Muscle of leg (tissue), 11 donors: ENCODE results near the gene TMC5. TPM values are rescaled to one million over a fixed set of nuclear protein-coding genes. Genes with fewer than 3 reads are reported as not detected.

Experiments used
- DNase-seq: peaks from one replicate; pipeline ENCODE4 v3.0.0; 2013
- H3K27ac ChIP-seq: one replicate; pipeline ENCODE4 v1.5.1; 2013; ENCODE audit warnings: mild to moderate bottlenecking, low read length, control low read depth
- H3K27me3 ChIP-seq: one replicate; pipeline ENCODE4 v1.6.1; 2013; ENCODE audit warnings: low read length; ENCODE audit not compliant: control insufficient read depth, insufficient read depth
- H3K36me3 ChIP-seq: one replicate; pipeline ENCODE4 v1.6.1; 2013; ENCODE audit warnings: low read length; ENCODE audit not compliant: control insufficient read depth, insufficient read depth
- H3K4me1 ChIP-seq: one replicate; pipeline ENCODE4 v1.6.1; 2013; ENCODE audit warnings: low read length; ENCODE audit not compliant: control insufficient read depth, insufficient read depth
- H3K4me3 ChIP-seq: one replicate; pipeline ENCODE4 v1.5.1; 2013; ENCODE audit warnings: low read length, control low read depth
- H3K9me3 ChIP-seq: replicated peaks from 2 replicates; pipeline ENCODE4 v1.6.1; 2013; ENCODE audit warnings: low read depth, low read length; ENCODE audit not compliant: control insufficient read depth
- WGBS: methylation state at CpG from one replicate; pipeline ENCODE4 v1.1.5; 2013; ENCODE audit warnings: missing lambda C conversion rate; ENCODE audit not compliant: insufficient coverage; 5-methylcytosine and 5-hydroxymethylcytosine counted together
- polyA plus RNA-seq, 8 donors: library from polyadenylated mRNA; unstranded; fragments of 120-200 nt; gene quantifications; one replicate each; pipeline versions ENCODE4 v1.2.1 to v1.2.3, GENCODE V29; 2013; ENCODE audit warnings: inconsistent platforms in 1 of 8, low replicate concordance in 1 of 8; ENCODE audit not compliant: insufficient read length in 8 of 8, insufficient read depth in 1 of 8
- total RNA-seq: library from RNA; stranded (reverse); fragments of 120-200 nt; gene quantifications from one replicate; pipeline ENCODE4 v1.2.4, GENCODE V29; 2013

Gene TMC5
- total and polyA plus RNA-seq, 9 donors = 0.04 to 4.2 (median 0.29) TPM; not detected in 1

- Histone ChIP-seq H3K36me3 (no peaks in the 10 kb centered on the region), H3K9me3 (no peaks in the 10 kb centered on the region), H3K4me3 (no peak overlapping the region), H3K4me1 (no peaks in the 10 kb centered on the region), H3K27ac (no peak overlapping the region), H3K27me3 (peaks cover 2% of the 10 kb centered on the region)
- DNase-seq = no peak
- WGBS = 94% methylated on average over 7 of the region's 8 CpGs
Measured at GRCh38 chr16:19424478-19424877, 6.8 kb downstream of the TMC5 start.

GRCh38 chr16:19430345-19430744 is 12.7 kb downstream of the TMC5 start:
- Histone ChIP-seq H3K27me3 (peaks cover 2% of the 10 kb centered on the region), H3K36me3 (no peaks in the 10 kb centered on the region), H3K27ac (no peak overlapping the region), H3K9me3 (no peaks in the 10 kb centered on the region), H3K4me1 (no peaks in the 10 kb centered on the region), H3K4me3 (no peak overlapping the region)
- DNase-seq = no peak
- WGBS = 100% methylated on average over 1 of the region's 3 CpGs

GRCh38 chr16:19431636-19432340 is 14.1 kb downstream of the TMC5 start:
- H3K27ac ChIP-seq = no peak overlapping the region
- no peaks in the 10 kb centered on the region for H3K9me3 ChIP-seq
- no peaks in the 10 kb centered on the region for H3K4me1 ChIP-seq
- DNase-seq = no peak
- H3K27me3 ChIP-seq = no peaks in the 10 kb centered on the region
- WGBS = no CpG with 5 or more reads among the region's 6 CpGs
- no peaks in the 10 kb centered on the region for H3K36me3 ChIP-seq
- no peak overlapping the region for H3K4me3 ChIP-seq

GRCh38 chr16:19432429-19432828 is 14.7 kb downstream of the TMC5 start:
- no peaks in the 10 kb centered on the region for H3K4me1 ChIP-seq
- no peak overlapping the region for H3K4me3 ChIP-seq
- no peak overlapping the region for H3K27ac ChIP-seq
- H3K9me3 ChIP-seq = no peaks in the 10 kb centered on the region
- no peaks in the 10 kb centered on the region for H3K27me3 ChIP-seq
- H3K36me3 ChIP-seq = no peaks in the 10 kb centered on the region
- DNase-seq = no peak

GRCh38 chr16:19434584-19434983 is 16.9 kb downstream of the TMC5 start:
- no CpG with 5 or more reads among the region's 1 CpG for WGBS
- H3K4me1 ChIP-seq = no peaks in the 10 kb centered on the region
- no peak overlapping the region for H3K27ac ChIP-seq
- DNase-seq = no peak
- H3K4me3 ChIP-seq = no peak overlapping the region
- no peaks in the 10 kb centered on the region for H3K27me3 ChIP-seq
- no peaks in the 10 kb centered on the region for H3K9me3 ChIP-seq
- no peaks in the 10 kb centered on the region for H3K36me3 ChIP-seq

GRCh38 chr16:19436540-19436939 is 18.9 kb downstream of the TMC5 start:
- H3K27me3 ChIP-seq = no peaks in the 10 kb centered on the region
- no peaks in the 10 kb centered on the region for H3K4me1 ChIP-seq
- H3K9me3 ChIP-seq = no peaks in the 10 kb centered on the region
- 63% methylated on average over 1 of the region's 1 CpG for WGBS
- no peaks in the 10 kb centered on the region for H3K36me3 ChIP-seq
- no peak overlapping the region for H3K27ac ChIP-seq
- H3K4me3 ChIP-seq = no peak overlapping the region
- DNase-seq = no peak

GRCh38 chr16:19437280-19437679 is 19.6 kb downstream of the TMC5 start:
- H3K9me3 ChIP-seq = no peaks in the 10 kb centered on the region
- H3K27me3 ChIP-seq = no peaks in the 10 kb centered on the region
- H3K27ac ChIP-seq = no peak overlapping the region
- no peak for DNase-seq
- 20% methylated on average over 1 of the region's 4 CpGs for WGBS
- no peaks in the 10 kb centered on the region for H3K36me3 ChIP-seq
- H3K4me1 ChIP-seq = no peaks in the 10 kb centered on the region
- no peak overlapping the region for H3K4me3 ChIP-seq

- no CpG with 5 or more reads among the region's 1 CpG for WGBS
- Histone ChIP-seq H3K27ac (no peak overlapping the region), H3K36me3 (no peaks in the 10 kb centered on the region), H3K4me1 (no peaks in the 10 kb centered on the region), H3K4me3 (no peak overlapping the region), H3K27me3 (no peaks in the 10 kb centered on the region), H3K9me3 (no peaks in the 10 kb centered on the region)
- DNase-seq = no peak
Measured at GRCh38 chr16:19438739-19439138, 21.1 kb downstream of the TMC5 start.

- Histone ChIP-seq H3K9me3 (no peaks in the 10 kb centered on the region), H3K36me3 (no peaks in the 10 kb centered on the region), H3K27ac (no peak overlapping the region), H3K4me3 (no peak overlapping the region), H3K27me3 (no peaks in the 10 kb centered on the region), H3K4me1 (no peaks in the 10 kb centered on the region)
- 73% methylated on average over 2 of the region's 4 CpGs for WGBS
- DNase-seq = no peak
Measured at GRCh38 chr16:19439483-19439882, 21.8 kb downstream of the TMC5 start.

GRCh38 chr16:19443659-19444058 is 26.0 kb downstream of the TMC5 start:
- WGBS = 80% methylated on average over 1 of the region's 1 CpG
- no peak for DNase-seq
- Histone ChIP-seq H3K9me3 (no peaks in the 10 kb centered on the region), H3K4me3 (no peak overlapping the region), H3K4me1 (no peaks in the 10 kb centered on the region), H3K27ac (no peak overlapping the region), H3K27me3 (no peaks in the 10 kb centered on the region), H3K36me3 (no peaks in the 10 kb centered on the region)

GRCh38 chr16:19446300-19446846 is 28.7 kb downstream of the TMC5 start:
- DNase-seq = no peak
- H3K4me3 ChIP-seq = no peak overlapping the region
- no peaks in the 10 kb centered on the region for H3K36me3 ChIP-seq
- WGBS = 37% methylated on average over 2 of the region's 4 CpGs
- H3K27ac ChIP-seq = no peak overlapping the region
- H3K4me1 ChIP-seq = no peaks in the 10 kb centered on the region
- H3K9me3 ChIP-seq = no peaks in the 10 kb centered on the region
- H3K27me3 ChIP-seq = no peaks in the 10 kb centered on the region
